GM21825 (cell line): ENCODE data around the gene CD200R1L.
A peak's percentile ranks its signal among the peaks of the same experiment; 100 is the strongest.

ENCODE experiments used
- ATAC-seq: cut with Tn5 transposase; IDR thresholded peaks from one replicate; pipeline ENCODE4 v1.9.1; 2021; ENCODE audit warnings: mild to moderate bottlenecking, moderate library complexity; ENCODE audit not compliant: unreplicated experiment

Gene CD200R1L

DNA sequence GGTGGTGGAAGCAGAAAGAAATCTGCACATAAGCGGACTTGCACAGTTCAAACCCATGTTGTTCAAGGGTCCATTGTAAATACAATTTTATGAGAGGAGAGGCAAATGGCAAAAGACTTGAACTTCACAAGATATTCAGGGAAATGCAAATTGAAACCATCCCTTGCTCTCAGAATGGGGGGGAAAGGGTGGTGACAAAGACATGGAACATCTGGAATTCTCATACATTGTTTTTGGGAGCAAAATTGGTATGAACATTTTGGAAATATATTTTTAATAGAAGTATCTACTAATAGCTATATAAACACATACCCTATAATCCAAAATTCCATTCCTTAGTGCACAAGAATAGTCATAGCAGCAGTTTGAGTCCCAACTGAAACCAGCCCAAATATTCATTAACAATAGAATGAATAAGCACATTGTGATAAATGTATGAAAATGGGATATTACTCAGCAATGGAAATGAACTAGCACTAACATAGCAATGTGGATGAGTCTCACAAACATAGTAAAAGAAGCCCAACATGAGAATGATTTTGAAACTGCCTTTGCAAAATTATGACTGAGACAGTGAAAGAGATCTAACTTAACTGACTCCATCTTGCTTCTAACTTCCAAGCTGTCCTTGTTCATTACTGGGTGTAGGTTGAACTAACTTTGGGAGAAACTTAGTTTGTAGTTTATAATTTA is 77.2 kb downstream of the CD200R1L start:
- ATAC-seq: no peak

GRCh38 chr3:112767777-112768176 is 78.9 kb downstream of the CD200R1L start:
- no peak for ATAC-seq

DNA sequence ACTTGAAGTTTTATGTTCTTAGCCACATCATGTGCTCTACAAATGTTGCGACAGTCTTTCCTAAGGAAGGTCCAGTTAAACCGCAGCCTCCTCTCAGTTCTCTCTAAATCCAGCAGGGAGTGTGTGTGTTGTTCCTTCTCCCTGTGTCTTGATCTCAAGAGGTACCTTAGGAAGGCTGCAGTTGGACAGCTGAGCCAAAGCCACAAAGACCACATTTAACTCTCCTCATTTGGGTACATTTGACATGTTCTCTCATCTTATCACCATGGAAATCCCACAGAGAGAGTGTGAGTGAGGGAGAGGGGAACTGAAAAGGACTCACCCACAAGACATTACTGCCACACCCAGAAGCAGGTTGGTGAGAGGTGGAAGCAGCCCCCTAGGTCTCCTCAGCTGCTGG is 79.5 kb downstream of the CD200R1L start:
- peak; percentile 46 for ATAC-seq
